Activated T-helper 1 cell treated with Interleukin-2 at 50 U/mL for 16 hours (primary cell): Measurements from ENCODE around the gene CD180.
A peak's percentile ranks its signal among the peaks of the same experiment; 100 is the strongest.

Source experiments
- DNase-seq: peaks from one replicate; pipeline ENCODE4 v3.0.0-alpha.2; 2020; ENCODE audit warnings: low read depth

CD180 gene

GRCh38 chr5:67211926-67212325 lies 15.3 kb upstream of the CD180 start:
- no peak for DNase-seq

- DNase-seq, result peak; percentile 25
Measured at GRCh38 chr5:67209141-67209771, 12.7 kb upstream of the CD180 start.

DNA sequence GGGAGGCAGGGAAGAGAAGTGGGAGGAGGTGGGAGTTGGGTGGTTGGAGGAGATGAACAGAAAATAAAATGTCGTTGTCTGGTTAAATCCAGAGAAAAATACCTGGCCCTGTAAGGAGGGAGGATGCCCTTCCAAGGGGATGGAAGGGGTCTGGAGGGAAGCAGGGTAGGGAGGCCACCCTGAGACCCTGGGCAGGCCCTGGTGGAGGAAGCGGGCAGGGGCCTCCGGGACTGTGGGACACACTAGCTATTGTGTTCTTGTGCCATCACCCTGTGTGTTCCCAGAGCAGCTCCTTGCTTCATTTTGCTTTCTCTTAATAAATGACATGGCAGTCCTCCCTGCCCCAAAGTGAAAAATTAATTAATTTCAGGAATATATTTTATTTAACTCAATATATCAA lies 11.8 kb upstream of the CD180 start:
- no peak for DNase-seq

- DNase-seq, result peak; percentile 60
Measured at GRCh38 chr5:67206929-67207328, 10.3 kb upstream of the CD180 start.

GRCh38 chr5:67206461-67206860 lies 9.9 kb upstream of the CD180 start:
- no peak for DNase-seq

DNA sequence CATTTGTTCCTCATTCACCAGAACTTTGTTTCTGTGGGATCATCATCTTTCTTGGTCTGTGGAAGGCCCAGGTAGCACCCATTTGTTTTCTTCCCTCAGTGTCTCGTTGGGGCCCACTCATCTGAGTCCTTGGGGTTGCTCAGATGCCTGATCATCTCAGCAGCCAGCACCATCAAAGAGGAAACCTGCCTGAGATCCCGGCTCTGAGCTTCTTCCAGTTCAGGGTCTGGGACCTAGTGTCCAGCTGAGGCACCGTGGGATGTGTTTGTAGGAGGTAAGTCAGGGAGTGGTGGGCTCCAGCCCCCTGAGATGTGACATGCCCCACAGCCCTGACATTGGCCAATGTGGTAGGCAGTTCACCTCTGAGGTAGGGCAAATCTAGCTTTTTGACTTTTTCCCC lies 9.4 kb upstream of the CD180 start:
- DNase-seq, result no peak

GRCh38 chr5:67204821-67205220 lies 8.2 kb upstream of the CD180 start:
- DNase-seq, result no peak

DNA sequence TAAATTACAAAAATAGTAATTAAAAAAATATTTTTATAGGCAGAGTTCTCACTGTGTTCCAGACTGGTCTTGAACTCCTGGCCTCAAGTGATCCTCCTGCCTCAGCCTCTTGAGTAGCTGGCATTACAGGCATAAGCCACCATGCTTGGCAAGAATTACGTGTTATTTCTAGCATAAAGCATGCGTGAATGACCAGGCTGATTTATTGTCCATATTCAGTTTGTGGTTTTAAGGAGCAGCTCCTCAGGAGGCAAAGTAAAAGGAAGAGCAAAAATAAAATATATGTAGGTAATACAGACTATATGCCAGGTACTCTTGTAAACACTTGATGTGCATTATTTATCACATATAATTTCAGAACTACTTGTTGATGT lies 7.1 kb upstream of the CD180 start:
- no peak for DNase-seq

GRCh38 chr5:67202828-67203227 lies 6.2 kb upstream of the CD180 start:
- DNase-seq, result no peak

DNA sequence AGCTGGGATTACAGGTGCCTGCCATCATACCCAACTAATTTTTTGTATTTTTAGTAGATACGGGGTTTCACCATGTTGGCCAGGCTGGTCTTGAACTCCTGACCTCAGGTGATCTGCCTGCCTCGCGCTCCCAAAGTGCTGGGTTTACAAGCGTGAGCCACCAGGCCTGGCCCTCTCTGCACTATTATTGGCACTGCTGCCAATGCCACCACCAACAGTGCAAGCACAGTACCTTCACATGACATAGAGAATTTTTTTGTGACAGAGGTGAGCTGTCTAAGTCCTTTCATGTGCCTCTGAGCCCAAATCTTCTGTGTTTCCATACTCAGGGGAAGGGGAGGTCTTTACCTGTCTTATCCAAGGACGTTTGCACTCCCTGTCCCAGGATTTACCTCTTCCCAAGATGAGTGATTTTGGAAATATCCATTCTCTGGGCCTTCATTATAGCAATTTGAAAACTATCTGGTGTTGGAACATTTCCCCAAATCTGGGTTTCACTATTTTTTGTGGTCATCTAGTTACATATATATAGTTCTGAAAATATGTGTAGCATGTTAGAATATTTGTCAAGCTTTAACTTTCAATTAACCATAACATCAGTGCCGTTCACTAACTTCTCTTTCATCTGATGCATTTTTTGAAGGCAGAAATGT lies 5.4 kb upstream of the CD180 start:
- DNase-seq, result no peak

DNA sequence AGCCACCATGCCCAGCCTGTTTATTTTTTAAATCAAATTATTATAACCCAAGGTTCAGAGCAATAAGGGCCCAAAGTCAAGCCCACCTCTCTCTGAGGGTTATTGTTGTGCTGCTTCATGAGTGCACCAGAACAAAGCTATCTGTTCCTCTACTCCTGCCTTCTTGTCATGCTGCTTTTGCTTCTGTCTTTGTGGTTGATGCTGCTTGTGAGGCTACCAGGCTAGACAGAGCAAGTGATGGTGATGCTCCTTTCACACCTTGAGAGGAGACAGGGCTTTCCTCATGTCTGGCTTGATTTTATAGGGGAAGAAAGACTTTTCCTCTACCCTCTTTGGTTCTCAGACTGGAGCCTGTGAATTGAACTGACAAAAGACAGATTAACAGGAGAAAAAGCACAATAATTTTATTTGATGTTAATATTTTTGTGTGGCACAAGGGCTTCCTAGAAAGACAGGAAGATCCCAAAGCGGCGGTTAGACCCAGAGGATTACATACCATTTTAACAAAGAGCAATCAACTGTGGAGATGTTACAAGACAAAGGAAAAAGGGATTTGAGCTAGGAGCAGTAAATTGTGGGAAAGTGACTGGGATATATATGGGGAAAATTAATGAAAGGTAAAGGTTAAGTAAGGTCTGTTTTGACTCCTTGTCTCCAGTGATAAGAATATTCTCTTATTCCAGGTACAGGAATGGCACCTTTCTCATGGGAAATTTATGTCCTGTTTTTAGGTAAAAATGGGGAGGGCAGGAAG lies 4.4 kb upstream of the CD180 start:
- no peak for DNase-seq

- no peak for DNase-seq
Measured at GRCh38 chr5:67199859-67200258, 3.3 kb upstream of the CD180 start.

GRCh38 chr5:67198917-67199316 lies 2.3 kb upstream of the CD180 start:
- no peak for DNase-seq

GRCh38 chr5:67197536-67197935 lies 937 bp upstream of the CD180 start:
- DNase-seq, result no peak

DNA sequence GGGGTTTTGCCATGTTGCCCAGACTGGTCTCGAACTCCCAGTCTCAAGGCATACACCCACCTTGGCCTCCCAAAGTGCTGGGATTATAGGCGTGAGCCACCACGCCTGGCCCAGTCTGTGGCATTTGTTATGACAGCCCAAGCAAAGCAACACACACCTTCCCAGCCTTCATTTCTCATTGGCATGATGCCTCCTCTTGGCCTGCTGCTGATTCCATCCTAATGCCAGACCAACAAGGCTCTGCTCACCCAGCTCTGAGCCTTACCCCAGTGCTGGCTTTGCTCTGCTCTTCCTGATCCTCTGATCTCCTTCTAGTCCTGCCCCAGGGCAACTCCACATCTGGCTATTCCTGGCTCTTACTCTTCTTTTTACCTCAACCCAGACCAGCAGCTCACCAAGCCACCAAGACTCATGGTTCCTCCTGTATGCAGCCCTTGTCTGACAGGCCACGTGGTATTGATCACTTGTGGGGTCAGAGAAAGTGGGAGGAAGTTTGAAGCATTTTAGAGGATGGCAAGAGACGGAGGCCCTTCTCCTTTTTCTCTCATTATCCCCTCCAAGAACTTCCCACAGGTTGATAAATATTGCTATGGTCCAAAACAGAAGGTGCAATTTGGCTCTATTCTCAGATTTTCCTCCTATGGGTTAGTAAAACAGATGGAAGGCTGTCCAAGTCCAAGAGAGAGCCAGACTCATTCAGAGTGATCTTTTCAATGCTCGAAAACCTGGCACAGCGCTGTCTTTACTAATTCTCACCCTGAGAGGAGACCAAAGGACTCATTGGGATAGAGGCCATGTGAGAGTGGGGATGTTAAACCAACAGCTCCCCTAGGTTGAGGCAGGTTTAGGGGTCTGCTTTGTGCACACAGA lies 958 bp downstream of the CD180 start:
- DNase-seq, result no peak

DNA sequence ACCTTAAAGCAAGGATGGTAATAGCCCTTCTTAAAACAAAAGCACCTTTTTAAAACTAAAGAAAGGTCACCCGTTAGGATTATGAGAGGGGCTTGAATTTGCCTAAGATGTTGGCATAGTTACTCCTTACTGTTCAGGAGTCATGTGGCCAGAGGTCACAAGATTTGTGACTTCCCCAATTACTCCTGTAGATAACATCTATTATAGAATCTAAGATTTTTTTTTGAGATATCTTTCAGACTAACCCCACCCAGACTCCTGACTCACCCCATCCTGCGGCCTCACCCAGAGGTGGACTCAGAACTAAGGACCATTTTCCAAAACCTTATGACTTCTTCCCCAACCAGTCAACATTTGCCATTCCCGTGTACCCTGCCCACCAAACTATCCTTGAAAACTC lies 2.4 kb downstream of the CD180 start:
- no peak for DNase-seq

DNA sequence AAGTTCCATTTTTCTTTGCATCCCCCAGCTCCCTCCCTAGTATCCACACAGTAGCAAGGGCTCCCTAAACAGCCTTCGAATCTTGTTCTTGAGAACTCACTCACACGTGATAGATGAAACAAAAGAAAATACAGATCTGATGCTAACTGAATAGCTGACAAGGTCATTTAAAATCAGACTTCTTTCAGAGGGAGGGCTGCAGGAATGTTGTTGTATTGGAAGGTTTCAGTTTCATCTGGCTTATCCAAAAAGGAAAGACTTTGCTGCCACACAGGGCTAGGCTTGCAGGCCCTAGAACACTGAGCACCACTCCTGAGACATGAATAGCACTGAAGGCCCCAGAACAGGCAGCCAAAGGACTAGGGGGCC lies 3.2 kb downstream of the CD180 start:
- no peak for DNase-seq

GRCh38 chr5:67192719-67193438 lies 3.7 kb downstream of the CD180 start:
- no peak for DNase-seq

DNA sequence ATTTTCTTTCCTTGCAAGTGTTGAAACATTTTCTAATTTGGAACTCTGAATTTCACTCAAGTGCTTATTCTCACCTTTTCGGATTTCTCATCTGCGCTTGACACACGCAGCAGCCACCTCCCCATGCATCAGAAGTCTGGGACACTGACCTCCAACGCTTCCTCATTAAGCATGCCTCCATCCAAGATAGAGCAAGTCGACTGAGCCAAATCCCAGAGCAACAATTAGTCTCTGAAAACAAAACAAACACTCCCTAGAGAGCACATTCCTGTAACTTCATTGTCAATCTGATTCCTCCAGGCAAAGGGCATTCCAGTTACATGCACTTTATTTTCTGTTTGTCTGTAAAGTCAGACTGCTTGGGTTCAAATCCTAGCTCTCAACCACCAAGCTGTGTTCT lies 5.7 kb downstream of the CD180 start:
- no peak for DNase-seq

- no peak for DNase-seq
Measured at GRCh38 chr5:67190410-67190809, 6.2 kb downstream of the CD180 start.

- DNase-seq, result no peak
Measured at GRCh38 chr5:67189931-67190330, 6.7 kb downstream of the CD180 start.

GRCh38 chr5:67189079-67189354 lies 7.6 kb downstream of the CD180 start:
- DNase-seq, result no peak
